ENCODE results near the gene RALB.

RALB gene
- total RNA-seq: 23.1 to 25.3 reads per million in 2 experiments

- DNase-seq (ENCODE audit: low read depth): peak; percentile 98
These were observed at the start of gene RALB for GRCh38 chr2:120252225-120253020. Gene RALB (plus strand): TSS chr2:120252852. CDS start chr2:120278665, 25,813 bp downstream.

- no peak for DNase-seq (ENCODE audit: low read depth)
These were observed 49.2 kb upstream of the RALB start for GRCh38 chr2:120203251-120204021.

- no peak for DNase-seq (ENCODE audit: low read depth)
These were observed 48.6 kb upstream of the RALB start for GRCh38 chr2:120204022-120204405.

GRCh38 chr2:120204417-120204816, 48.2 kb upstream of the RALB start:
- DNase-seq (ENCODE audit: low read depth): no peak

GRCh38 chr2:120204945-120205670, 47.5 kb upstream of the RALB start:
- no peak for DNase-seq (ENCODE audit: low read depth)

- DNase-seq (ENCODE audit: low read depth): no peak
These were observed 46.5 kb upstream of the RALB start for GRCh38 chr2:120206022-120206581.

GRCh38 chr2:120208381-120209353, 44.0 kb upstream of the RALB start:
- no peak for DNase-seq (ENCODE audit: low read depth)

- DNase-seq (ENCODE audit: low read depth): no peak
These were observed 43.0 kb upstream of the RALB start for GRCh38 chr2:120209427-120210269.

GRCh38 chr2:120210270-120210693, 42.4 kb upstream of the RALB start:
- DNase-seq (ENCODE audit: low read depth): no peak

GRCh38 chr2:120218181-120218580, 34.5 kb upstream of the RALB start:
- no peak for DNase-seq (ENCODE audit: low read depth)

- no peak for DNase-seq (ENCODE audit: low read depth)
These were observed 33.4 kb upstream of the RALB start for GRCh38 chr2:120219291-120219690.

- no peak for DNase-seq (ENCODE audit: low read depth)
These were observed 32.9 kb upstream of the RALB start for GRCh38 chr2:120219766-120220165.

GRCh38 chr2:120220756-120221155, 31.9 kb upstream of the RALB start:
- DNase-seq (ENCODE audit: low read depth): no peak

- DNase-seq (ENCODE audit: low read depth): no peak
These were observed 31.0 kb upstream of the RALB start for GRCh38 chr2:120221616-120222015.

- no peak for DNase-seq (ENCODE audit: low read depth)
These were observed 30.2 kb upstream of the RALB start for GRCh38 chr2:120222186-120223033.

GRCh38 chr2:120223034-120223912, 29.4 kb upstream of the RALB start, which contains the start of gene TMEM185B:
Gene TMEM185B (minus strand): TSS chr2:120223400. CDS start chr2:120222976, 424 bp downstream.
- peak; percentile 85 for DNase-seq (ENCODE audit: low read depth)

GRCh38 chr2:120224256-120224655, 28.4 kb upstream of the RALB start:
- DNase-seq (ENCODE audit: low read depth): no peak

Data from T follicular helper cell (primary cell).